ENCODE results near the gene JMJD8. TPM values are rescaled to one million over a fixed set of nuclear protein-coding genes. Genes with fewer than 3 reads are reported as not detected.

Gene JMJD8
- total and polyA plus RNA-seq, 9 of the 15 experiments (the other 6 are each of a cell fraction or from before 2014, with no cell fraction given), result 1.2 to 50.6 (median 29.3) TPM

DNA sequence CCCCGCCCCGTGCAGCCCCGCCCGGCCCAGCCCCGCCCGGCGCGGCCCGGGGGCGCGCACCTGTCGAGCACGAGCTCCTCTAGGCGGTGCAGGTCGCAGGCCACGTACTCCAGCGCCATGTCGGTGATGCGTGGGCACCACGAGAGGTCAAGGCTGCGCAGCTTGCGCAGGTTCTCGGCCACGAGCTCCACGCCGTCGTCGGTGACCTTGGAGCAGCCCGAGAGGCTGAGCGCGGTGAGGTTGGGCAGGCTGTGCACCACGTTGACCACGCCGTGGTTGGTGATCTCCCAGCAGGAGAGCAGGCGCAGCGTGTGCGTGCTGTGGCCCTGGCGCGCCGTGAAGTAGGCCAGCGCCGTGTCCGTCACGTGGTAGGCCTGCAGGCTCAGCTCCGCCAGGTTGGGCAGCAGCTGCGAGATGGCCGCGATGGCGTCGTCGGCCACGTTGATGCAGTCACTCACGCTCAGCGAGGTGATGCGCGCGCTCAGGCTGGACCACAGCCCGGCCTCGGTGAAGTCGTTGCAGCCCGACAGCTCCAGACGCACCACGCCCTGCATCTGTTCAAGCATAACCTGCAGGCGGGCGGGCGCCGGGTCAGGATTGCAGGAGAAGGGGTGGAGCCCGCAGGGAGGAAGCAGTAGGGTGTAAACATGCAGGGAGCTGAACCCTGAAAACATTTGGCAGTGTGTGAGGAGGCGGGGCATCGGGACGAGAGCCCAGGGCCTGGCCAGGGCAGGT is 11.4 kb upstream of the JMJD8 start (continued):
- TF ChIP-seq, protein P1, sequence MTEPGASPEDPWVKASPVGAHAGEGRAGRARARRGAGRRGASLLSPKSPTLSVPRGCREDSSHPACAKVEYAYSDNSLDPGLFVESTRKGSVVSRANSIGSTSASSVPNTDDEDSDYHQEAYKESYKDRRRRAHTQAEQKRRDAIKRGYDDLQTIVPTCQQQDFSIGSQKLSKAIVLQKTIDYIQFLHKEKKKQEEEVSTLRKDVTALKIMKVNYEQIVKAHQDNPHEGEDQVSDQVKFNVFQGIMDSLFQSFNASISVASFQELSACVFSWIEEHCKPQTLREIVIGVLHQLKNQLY (CRISPR knock-in tag; conservative IDR thresholded peaks at IDR 0.05), result peak in 1 of 2 experiments; percentile 96; a peak in 2 of 4 replicates
- TF ChIP-seq, protein P2, sequence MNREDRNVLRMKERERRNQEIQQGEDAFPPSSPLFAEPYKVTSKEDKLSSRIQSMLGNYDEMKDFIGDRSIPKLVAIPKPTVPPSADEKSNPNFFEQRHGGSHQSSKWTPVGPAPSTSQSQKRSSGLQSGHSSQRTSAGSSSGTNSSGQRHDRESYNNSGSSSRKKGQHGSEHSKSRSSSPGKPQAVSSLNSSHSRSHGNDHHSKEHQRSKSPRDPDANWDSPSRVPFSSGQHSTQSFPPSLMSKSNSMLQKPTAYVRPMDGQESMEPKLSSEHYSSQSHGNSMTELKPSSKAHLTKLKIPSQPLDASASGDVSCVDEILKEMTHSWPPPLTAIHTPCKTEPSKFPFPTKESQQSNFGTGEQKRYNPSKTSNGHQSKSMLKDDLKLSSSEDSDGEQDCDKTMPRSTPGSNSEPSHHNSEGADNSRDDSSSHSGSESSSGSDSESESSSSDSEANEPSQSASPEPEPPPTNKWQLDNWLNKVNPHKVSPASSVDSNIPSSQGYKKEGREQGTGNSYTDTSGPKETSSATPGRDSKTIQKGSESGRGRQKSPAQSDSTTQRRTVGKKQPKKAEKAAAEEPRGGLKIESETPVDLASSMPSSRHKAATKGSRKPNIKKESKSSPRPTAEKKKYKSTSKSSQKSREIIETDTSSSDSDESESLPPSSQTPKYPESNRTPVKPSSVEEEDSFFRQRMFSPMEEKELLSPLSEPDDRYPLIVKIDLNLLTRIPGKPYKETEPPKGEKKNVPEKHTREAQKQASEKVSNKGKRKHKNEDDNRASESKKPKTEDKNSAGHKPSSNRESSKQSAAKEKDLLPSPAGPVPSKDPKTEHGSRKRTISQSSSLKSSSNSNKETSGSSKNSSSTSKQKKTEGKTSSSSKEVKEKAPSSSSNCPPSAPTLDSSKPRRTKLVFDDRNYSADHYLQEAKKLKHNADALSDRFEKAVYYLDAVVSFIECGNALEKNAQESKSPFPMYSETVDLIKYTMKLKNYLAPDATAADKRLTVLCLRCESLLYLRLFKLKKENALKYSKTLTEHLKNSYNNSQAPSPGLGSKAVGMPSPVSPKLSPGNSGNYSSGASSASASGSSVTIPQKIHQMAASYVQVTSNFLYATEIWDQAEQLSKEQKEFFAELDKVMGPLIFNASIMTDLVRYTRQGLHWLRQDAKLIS (CRISPR knock-in tag; IDR thresholded peaks at IDR 0.05), result no peak
- TF ChIP-seq TCF7 (IDR thresholded peaks at IDR 0.05; ENCODE audit: borderline replicate concordance) (no peak), NR2C1 (IDR thresholded peaks at IDR 0.05) (no peak), NR2C1 (tag; IDR thresholded peaks at IDR 0.05) (peak; percentile 31; the same call in 1 of the 2 replicates), ZC3H4 (CRISPR knock-in tag; IDR thresholded peaks at IDR 0.05; ENCODE audit: borderline replicate concordance) (0 out of 2 replicates have a peak, but pooled peaks have one; percentile 59), NRF1 (conservative IDR thresholded peaks at IDR 0.05 in 1 of 2, IDR thresholded peaks at IDR 0.05 in 1 of 2) (peak; percentile 84 to 88), SMAD4 (CRISPR knock-in tag; conservative IDR thresholded peaks at IDR 0.05) (0 out of 2 replicates have a peak, but pooled peaks have one; percentile 21), NFIC (IDR thresholded peaks at IDR 0.05) (0 out of 2 replicates have a peak, but pooled peaks have one; percentile 17), TEAD4 (IDR thresholded peaks at IDR 0.05; ENCODE audit: low read length) (no peak; the same call in 1 of the 2 replicates), TEAD4 (CRISPR knock-in tag; IDR thresholded peaks at IDR 0.05; ENCODE audit: borderline replicate concordance) (peak; percentile 97), BRCA1 (IDR thresholded peaks at IDR 0.05) (no peak), BRCA1 (CRISPR knock-in tag; IDR thresholded peaks at IDR 0.05) (peak; percentile 26; the same call in 1 of the 2 replicates), FUS (optimal IDR thresholded peaks at IDR 0.05; ENCODE audit: low read depth, low read length) (peak; percentile 17), TCFL5 (CRISPR knock-in tag; conservative IDR thresholded peaks at IDR 0.05) (no peak), EP400 (IDR thresholded peaks at IDR 0.05) (peak; percentile 83; the same call in 1 of the 2 replicates), ATF1 (CRISPR knock-in tag; IDR thresholded peaks at IDR 0.05) (no peak), ATF1 (tag; IDR thresholded peaks at IDR 0.05) (peak; percentile 74)
- TF ChIP-seq, protein P3, sequence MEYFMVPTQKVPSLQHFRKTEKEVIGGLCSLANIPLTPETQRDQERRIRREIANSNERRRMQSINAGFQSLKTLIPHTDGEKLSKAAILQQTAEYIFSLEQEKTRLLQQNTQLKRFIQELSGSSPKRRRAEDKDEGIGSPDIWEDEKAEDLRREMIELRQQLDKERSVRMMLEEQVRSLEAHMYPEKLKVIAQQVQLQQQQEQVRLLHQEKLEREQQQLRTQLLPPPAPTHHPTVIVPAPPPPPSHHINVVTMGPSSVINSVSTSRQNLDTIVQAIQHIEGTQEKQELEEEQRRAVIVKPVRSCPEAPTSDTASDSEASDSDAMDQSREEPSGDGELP (CRISPR knock-in tag; IDR thresholded peaks at IDR 0.05; ENCODE audit: borderline replicate concordance), result peak; percentile 87; the same call in 1 of the 2 replicates
- TF ChIP-seq, protein P4, sequence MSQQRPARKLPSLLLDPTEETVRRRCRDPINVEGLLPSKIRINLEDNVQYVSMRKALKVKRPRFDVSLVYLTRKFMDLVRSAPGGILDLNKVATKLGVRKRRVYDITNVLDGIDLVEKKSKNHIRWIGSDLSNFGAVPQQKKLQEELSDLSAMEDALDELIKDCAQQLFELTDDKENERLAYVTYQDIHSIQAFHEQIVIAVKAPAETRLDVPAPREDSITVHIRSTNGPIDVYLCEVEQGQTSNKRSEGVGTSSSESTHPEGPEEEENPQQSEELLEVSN (IDR thresholded peaks at IDR 0.05; ENCODE audit: borderline replicate concordance in 1 of 2, extremely low read depth in 1 of 2, insufficient read depth in 1 of 2, insufficient read length in 1 of 2, low read depth in 1 of 2, low read length in 1 of 2, poor library complexity in 1 of 2, severe bottlenecking in 1 of 2), result peak; percentile 77 to 91
- TF ChIP-seq, protein P5, sequence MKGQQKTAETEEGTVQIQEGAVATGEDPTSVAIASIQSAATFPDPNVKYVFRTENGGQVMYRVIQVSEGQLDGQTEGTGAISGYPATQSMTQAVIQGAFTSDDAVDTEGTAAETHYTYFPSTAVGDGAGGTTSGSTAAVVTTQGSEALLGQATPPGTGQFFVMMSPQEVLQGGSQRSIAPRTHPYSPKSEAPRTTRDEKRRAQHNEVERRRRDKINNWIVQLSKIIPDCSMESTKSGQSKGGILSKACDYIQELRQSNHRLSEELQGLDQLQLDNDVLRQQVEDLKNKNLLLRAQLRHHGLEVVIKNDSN (CRISPR knock-in tag; IDR thresholded peaks at IDR 0.05), result peak; percentile 96

All from K562 (cell line).